SK-N-MC (cell line): ENCODE data around the gene B3GAT1.

Experiments
- EZH2 ChIP-seq: fragments of 200-600 bp; sonication (generic); IDR thresholded peaks from one replicate; pipeline ENCODE4 v1.6.1; 2017; ENCODE audit warnings: antibody characterized with exemption
- POLR2AphosphoS5 ChIP-seq: IDR thresholded peaks from 2 replicates; pipeline ENCODE4 v1.6.1; 2012; ENCODE audit warnings: mild to moderate bottlenecking, low read depth, low read length, borderline replicate concordance

GRCh38 chr11:134395002-134395401, 17.0 kb downstream of the B3GAT1 start:
- TF ChIP-seq POLR2AphosphoS5 (no peak), EZH2 (no peak)
